ENCODE measurements around the gene FNBP1L.

Gene FNBP1L

DNA sequence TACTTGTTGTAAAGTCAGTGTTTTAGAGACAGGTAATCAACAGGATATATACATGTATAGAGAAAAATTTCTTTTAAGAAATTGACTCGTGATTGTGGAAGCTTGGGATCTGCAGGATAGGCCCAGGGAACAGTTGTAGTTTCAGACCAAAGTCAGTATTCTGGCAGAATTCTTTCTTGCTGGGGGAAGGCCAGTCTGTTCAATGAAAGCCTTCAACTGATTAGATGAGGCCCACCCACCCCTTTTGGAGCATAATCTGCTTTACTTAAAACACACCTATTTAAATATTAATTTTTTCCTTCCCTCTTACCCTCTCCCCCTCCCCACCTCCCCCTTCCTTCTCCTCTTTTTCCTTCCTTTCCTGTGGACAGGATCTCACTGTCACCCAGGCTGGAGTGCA, 48.0 kb downstream of the FNBP1L start:
- no peak for DNase-seq

DNA sequence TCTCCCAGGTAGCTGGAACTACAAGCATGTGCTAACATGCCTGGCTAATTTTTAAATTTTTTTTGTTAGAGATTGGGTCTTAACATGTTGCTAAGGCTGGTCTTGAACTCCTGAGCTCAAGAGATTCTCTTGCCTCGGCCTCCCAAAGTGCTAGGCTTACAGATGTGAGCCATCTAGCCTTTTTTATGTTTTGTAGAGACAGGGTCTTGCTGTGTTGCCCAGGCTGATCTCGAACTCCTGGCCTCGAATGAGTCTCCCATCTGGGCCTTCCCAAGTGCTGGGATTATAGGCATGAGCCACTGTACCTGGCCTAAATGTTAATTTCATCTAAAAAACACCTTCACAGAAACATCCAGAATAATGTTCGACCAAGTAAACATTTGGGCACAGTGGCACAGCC, 48.6 kb downstream of the FNBP1L start:
- DNase-seq, result no peak

DNA sequence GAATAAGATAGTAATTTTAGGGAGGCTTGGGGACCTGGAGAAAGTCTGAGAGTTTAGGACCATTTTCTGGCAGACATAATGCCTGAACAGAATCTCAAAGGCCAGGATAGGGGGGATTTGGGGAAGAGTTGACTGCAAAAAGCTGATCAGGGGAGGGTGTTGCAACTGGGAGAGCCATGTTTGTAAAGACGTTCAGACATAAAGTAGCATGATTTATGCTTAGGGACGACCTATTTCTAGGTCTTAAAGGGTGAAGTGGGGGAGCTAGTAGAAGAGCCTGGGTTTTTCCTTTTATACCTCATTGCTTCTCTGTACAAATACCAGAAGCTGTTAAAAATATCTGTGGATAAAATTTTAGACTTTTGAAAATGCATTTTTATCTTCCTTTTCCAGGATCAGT, 51.2 kb downstream of the FNBP1L start:
- DNase-seq, result no peak

DNA sequence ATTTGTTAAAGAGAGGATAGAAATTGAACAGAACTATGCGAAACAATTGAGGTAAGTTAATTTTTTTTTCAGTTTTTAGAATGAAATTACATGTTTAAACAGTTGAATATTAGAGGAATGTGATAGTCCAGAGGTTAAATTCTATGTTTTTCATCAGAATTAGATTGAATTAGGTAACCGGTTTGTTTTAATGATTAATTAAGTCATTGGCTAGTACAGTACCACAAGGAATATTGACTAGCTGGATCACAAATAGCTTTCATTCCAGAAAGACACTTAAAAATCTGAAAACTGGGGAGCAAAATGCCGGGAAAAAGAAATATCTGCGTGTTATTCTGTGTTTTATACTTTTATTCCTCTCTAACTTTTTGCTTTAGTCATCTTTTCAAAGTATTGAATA, 51.6 kb downstream of the FNBP1L start:
- no peak for DNase-seq

DNA sequence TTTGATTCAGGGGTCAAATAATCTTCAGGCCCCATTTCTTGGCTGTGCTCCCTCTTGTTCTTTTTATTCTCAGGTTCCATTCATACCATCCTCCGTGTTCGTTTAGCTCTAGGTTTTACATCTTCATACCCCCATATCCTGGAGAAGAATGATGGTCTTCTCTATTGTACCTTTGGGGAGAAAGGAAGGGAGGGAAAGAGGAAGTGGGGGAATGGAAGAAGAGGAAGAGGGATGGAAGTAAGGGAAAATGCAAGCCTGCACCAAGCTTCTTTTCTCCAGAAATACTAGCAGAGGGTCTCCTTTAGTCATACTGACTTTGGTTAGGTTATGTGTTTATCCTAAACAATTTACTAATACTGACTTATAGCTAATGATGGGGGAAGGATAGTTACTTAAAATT, 52.4 kb downstream of the FNBP1L start:
- no peak for DNase-seq

DNA sequence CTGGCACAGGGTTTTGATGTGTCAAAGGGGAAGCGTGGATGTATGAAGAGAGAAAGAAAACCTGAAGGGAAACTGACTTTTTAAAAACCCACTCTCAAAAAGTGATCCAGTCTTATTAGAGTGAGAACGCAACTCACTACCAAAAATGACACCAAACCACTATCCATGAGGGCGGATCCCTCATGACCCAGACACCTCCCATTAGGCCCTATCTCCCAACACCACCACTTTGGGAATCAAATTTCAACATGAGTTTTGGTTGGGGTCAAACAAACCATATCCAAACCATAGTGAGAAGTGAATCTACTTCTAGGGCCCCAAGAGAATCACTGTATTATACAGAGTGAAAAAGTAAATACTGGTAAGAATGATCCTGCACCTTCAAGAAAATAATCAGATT, 53.5 kb downstream of the FNBP1L start:
- DNase-seq, result no peak

DNA sequence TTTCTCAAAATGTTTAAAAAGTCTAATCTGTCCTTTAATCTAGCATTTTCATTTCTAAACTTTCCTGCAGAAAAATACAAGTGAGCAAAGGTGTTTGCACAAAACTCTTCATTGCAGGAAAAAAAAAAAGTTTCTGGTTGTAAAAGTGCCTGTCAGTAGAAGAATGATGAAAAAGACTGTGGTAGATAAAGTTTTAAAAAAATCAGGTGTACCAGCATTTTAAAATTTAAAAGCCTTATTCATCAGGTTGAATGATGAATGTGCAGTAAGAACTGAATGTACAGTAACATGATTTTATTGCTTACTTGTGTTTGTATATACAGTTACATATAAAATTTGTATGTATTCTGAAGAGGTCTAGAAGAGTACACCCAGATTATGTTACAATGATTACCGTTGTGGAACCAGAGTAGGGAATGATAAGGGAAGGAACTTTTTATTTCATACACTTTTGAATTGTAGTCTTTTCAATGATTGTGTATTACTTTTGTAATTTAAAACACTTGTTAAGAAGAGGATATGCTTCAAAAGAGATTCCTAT, 54.0 kb downstream of the FNBP1L start:
- DNase-seq, result no peak

DNA sequence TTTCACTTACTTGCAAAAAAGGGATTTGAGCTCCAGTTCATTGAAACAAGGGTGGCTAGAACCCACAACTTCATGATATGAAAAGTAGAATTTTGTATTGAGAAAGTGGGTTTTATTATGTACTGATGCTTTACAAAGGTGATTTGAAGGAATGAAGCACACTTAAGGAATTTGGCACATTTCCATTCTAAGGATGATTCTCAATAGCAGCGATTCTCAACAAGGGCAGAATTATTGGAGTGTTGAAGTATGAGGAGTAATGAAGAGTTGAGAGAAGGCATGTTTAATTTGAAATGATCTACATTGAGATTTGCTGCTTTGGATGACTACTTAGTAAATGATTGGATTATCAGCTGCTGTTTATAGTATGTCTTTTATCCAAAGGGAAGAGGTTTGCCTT, 54.7 kb downstream of the FNBP1L start:
- DNase-seq, result no peak

DNA sequence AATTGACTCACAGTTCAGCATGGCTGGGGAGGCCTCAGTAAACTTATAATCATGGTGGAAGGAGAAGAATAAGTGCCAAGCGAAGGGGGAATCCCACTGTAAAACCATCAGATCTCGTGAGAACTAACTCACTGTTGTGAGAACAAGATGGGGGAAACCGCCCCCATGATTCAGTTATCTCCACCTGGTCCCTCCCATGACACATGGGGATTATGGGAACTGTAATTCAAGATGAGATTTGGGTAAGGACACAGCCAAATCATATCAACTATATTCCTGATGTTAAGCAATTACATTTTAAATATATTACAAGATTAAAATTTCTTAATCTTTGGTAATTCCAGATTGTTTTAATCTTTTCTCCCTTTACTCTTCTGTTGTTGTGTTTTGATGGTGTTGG, 55.2 kb downstream of the FNBP1L start:
- no peak for DNase-seq

DNA sequence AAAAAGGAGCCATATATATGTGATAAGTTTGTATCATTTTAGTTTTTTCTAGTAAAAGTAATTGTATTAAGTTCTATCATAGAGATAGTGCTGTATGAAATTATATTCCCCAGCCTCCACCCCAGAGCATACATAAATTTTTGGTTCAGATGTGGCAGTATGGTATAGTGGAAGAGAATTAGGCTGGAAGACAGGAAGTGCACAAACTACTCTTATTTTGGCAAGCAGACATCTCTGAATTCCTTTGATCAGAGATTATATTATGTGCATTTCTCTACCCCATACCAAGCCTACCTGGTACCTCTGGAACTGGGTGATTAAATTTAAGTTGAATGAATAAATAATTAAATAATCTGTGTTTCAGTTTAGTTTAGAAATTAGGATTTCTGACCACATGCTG, 55.9 kb downstream of the FNBP1L start:
- no peak for DNase-seq

DNA sequence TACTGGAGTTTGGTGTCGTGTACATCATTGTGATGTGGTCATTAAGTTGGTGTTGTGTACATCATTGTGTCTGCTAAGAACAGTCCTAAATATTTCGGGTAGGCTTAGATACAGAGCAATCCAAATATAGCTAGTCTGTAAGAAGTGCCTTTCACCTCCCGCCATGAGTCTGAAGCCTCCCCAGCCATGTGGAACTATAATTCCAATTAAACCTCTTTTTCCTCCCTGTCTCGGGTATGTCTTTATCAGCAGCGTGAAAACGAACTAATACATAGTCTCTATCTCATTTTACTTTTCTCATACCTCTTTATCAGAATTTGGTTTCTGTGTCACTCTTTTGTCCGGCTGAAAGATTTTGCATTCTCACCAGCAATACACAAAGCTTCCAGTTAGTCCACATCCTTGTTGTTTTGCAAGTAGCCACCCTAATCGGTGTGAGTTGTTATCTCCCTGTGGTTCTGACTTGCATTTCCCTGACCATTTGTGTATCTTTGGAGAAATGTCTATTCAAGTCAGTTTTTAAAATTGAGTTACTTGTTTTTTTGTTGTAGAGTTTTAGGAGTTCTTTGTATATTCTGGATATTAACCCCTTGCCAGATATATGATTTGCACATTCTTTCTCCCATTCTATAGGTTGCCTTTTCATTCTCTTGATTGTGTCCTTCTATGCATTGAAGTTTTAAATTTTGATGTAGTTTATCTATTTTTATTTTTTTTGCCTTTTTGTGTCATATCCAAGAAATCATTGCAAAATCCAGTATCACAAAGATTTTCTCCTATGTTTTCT, 56.5 kb downstream of the FNBP1L start:
- DNase-seq, result no peak

DNA sequence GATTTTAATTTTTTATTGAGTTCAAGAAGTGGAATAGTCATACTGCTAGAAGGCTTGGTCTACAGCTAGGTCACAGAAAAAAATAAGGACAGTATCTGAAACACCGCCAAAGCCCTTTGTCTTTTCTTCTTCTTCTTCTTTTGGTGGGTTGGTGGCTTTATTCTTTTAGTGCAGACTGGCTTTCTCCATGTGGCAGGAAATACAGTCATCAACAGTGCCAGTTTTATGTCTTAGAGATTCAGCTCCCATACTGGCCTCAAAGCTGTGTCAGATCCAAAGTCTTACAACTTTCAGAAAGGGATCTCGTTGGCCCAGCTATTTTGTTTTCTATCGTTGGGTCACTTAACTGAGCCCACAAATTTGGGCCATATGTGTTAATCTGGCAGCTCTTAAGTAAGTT, 58.2 kb downstream of the FNBP1L start:
- no peak for DNase-seq

DNA sequence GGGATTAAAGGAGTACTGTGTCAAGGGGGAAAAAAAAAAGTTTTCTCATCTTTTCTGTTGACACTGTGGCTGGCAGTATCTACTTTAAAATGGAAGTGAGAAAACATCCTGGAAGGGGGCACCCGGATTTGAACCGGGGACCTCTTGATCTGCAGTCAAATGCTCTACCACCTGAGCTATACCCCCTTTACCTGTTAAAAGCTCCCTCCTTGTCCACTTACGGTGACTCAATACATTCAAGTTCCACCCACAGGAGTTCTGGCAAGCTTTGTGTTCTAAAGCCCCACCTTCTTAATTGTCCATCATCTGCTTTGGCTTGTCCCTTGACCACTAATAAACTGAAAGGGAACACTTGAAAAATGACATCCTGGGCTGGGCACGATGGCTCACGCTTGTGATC, 68.2 kb downstream of the FNBP1L start:
- no peak for DNase-seq

DNA sequence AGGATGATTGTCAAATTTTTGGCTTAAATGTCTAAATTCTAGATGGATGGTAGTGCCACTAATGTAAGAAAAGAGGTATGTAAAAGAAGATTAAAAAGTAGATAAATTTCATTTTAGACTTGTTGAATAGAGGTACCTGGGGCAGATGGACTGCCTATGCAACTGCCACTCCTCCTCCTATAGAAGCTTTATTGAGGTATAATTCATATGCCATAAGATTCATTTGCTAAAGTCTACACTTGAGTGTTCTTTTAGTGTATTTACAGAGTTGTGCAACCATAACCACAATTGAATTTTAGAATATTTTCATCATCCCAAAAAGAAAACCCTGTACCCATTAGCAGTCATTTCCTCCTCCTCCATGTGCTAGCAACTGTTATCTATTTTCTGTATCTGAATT, 70.6 kb downstream of the FNBP1L start:
- no peak for DNase-seq

DNA sequence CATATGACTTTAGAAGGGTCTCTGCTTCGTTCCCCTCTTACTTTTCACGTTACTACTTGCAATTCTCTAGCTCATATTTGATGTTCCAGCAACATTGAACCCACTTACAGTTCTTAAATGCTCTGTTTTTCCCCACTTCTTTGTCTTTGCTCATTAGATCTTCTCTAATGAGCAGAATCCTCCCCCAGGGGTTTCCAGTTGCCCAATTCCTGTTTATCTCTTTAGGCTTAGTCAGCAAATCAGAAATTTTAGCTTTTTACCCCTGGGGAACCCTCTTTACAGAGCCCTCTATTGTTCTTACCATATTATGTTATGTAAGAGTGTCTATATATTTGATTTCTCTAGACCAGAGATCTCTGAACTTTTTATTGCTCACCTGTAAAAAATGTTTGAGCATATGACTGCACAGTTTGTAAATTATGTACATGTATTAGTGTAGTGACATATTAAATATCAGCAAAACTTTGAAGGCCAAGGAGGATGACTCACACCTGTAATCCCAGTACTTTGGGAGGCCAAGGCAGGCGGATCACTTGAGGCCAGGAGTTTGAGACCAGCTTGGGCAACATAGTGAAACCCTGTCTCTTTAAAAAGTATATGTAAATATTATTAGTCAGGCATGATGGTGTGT, 71.4 kb downstream of the FNBP1L start:
- no peak for DNase-seq

DNA sequence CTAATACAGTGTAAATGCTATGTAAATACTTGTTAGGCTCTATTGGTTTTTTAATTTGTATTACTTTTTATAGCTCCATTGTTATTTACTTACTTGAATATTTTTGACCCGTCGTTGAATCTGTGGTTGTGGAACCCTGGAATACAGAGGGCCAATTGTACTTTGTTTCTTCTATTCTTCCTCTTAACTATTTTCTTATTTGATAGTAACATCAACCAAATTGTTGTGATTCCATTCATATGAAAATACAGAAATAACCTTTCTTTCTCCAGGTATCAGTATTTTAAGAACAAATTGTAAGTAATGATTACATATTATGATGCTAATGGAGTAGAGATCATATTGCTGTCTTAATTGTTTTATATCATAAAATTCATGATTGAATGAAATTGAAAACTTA, 73.7 kb downstream of the FNBP1L start:
- no peak for DNase-seq

DNA sequence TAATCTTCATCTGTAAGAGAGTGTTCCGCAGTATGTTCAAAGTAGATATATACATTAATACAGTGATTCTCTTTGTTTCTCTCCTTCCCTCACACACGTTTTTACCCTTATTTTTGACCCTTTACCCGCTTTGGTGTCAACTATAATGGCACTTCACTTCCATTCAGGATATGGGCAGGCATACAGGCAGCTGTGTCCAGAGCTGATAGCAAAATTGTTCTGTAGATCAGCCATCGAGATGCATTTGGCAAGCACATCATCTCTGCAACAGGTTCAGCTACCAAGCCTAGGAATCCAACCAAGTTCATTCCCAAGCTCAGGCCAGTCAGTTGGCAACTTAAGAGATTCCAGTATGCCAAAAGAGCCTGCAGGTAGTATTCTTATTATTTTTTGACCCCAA, 74.8 kb downstream of the FNBP1L start:
- DNase-seq, result no peak

DNA sequence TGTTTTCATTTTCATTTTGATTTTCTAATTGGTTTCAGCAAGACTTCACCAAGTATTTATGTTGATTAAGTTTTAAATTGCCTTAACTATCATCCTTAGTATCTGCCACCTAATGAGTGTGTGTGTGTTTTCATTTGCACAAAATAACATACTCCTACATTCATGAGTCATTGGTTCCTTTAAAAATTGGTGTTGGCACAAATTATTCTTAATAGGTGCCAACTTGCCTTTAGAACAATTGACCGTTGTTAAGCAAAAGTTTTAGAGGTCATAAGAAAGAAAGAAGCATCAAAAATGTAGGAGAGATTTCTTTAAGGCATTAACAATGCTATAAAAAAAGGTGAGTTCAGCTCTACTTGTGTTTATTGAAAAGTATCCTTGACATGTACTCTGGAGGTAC, 77.5 kb downstream of the FNBP1L start:
- no peak for DNase-seq

DNA sequence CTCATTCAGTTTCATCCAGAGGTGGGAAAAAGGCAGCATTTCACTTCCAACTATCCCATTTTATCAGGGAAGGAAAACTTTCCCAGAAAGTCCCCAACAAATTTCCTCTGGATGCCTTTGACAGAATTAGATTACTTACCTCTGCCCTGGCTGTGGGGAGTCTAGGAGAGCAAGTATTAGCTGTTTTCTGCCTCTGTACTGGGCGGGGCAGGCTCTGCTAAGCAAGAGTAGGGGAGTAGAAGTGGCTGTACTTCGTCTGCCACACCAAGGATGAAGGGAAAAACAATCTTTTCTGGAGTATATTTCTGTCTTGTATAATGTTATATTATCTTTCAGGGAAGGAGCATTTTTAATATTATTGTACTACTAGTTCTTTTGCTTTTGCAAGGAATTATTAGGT, 78.5 kb downstream of the FNBP1L start:
- DNase-seq, result no peak

DNA sequence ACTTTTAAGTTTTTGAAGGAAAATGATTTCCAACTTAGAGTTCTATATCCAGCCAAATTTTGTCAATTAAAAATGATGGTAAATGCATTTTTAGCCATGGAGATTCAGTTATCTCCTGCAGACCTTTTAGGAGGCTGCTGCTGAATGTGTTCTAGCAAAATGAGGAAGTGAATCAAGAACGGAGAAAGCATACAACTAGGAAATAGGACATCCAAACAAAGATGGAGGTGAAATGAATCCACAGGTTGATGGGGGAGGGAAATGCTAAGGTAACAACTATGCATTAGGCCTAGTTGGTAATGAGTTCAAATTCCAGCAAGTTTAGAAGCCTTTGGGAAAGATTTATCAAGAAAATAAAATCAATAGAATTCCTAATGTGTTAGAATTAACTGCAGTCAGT, 80.5 kb downstream of the FNBP1L start:
- no peak for DNase-seq

DNA sequence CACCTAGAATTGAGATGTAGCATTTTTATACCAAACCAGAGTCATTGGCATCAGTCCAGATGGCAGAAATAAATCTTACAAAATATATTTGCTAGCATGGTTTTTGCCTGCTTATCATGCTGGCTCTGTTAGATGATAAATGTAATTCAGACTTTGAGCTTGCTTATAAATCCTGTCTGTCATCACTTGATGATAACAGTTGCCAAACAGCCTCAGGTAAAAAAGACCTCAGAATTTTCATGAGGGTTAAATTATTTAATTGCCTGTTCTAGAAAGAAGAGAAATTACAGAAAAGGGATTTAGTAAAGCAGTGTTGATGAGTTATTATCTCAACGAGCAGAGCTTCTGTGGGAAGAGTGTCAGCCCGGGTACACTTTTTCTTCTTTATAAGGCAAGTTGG, 83.3 kb downstream of the FNBP1L start:
- no peak for DNase-seq

DNA sequence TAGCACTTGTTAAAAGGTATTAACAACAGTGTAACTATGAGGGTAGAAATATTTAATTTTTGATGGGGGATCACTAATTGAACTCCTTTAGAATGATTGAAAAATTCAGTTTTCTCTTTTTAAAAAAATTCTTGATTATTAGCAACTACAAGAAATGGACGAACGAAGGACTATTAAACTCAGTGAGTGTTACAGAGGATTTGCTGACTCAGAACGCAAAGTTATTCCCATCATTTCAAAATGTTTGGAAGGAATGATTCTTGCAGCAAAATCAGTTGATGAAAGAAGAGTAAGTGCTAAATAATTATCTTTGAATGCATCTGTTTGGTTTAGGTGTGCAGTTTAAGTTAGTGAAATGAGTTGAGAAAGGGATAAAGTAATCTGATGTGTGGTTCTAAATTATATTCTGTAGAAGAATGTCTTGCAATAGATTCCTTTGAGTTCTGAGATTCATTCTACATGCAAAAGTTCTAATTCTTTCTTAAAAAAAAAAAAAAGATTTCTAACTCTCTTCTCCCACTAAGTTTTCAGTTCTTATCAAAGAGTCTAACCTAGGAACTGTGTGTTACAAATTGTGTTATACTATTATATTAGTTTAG, 85.0 kb downstream of the FNBP1L start:
- no peak for DNase-seq

DNA sequence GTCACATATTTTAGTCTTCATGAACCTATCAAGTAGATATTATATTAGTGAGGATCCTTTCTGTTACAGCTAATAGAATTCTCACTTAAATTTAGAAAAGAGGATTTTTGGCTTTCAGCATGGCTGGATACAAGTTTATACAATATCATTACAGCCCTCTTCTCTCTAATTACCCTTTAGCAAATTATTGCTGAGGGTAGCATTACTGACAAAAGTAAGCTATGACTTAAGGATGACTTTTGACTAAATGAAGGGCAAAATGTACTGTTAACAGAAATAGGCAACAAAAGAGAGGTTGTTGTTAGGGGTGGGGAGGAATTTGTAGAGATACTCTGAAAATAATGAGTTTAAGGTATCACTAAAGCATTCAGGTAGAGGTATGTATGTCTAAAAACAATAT, 85.8 kb downstream of the FNBP1L start:
- no peak for DNase-seq

DNA sequence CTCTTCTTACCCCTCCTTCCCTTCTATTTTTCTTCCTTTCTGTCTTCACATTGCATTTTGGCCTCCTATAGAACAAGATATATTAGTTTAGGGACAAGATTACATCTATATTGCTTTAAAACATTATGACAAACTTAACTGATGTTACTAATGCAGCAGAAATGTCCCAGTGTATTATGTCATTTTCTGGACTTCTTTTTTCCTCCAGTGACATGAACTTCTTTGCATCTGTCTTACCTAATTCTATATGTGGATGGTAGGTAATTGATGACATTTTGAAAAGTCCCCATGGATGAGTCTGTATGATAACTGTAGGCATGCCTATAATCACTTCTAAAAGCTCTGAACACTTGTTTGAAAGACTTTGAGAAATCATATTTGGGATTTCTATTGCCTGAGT, 89.5 kb downstream of the FNBP1L start:
- DNase-seq, result no peak
